HG03159 (cell line): Measurements from ENCODE around the gene TANGO2.

ENCODE experiments used
- ATAC-seq: cut with Tn5 transposase; IDR thresholded peaks from one replicate; pipeline ENCODE4 v1.9.1; 2021; ENCODE audit warnings: mild to moderate bottlenecking, moderate library complexity; ENCODE audit not compliant: unreplicated experiment

The TANGO2 gene

GRCh38 chr22:19994851-19995610 lies 25.9 kb upstream of the TANGO2 start:
- ATAC-seq = no peak

- no peak for ATAC-seq
Observed at GRCh38 chr22:19995611-19996339, 25.1 kb upstream of the TANGO2 start.

GRCh38 chr22:19996694-19997384 lies 24.1 kb upstream of the TANGO2 start:
- no peak for ATAC-seq

- no peak for ATAC-seq
Observed at GRCh38 chr22:19997561-19998231, 23.2 kb upstream of the TANGO2 start.

GRCh38 chr22:19998232-19998951 lies 22.5 kb upstream of the TANGO2 start:
- no peak for ATAC-seq

- no peak for ATAC-seq
Observed at GRCh38 chr22:19998991-19999820, 21.7 kb upstream of the TANGO2 start.

GRCh38 chr22:20000246-20001081 lies 20.4 kb upstream of the TANGO2 start:
- no peak for ATAC-seq

GRCh38 chr22:20001082-20001638 lies 19.8 kb upstream of the TANGO2 start:
- no peak for ATAC-seq

- ATAC-seq = no peak
Observed at GRCh38 chr22:20002128-20002527, 18.8 kb upstream of the TANGO2 start.

- no peak for ATAC-seq
Observed at GRCh38 chr22:20002636-20003035, 18.3 kb upstream of the TANGO2 start.

- ATAC-seq = no peak
Observed at GRCh38 chr22:20003304-20003703, 17.6 kb upstream of the TANGO2 start.

- ATAC-seq = no peak
Observed at GRCh38 chr22:20004464-20004863, 16.4 kb upstream of the TANGO2 start.

- ATAC-seq = no peak
Observed at GRCh38 chr22:20008221-20008995, 12.5 kb upstream of the TANGO2 start.

GRCh38 chr22:20009018-20009491 lies 11.9 kb upstream of the TANGO2 start:
- no peak for ATAC-seq

- no peak for ATAC-seq
Observed at GRCh38 chr22:20009582-20010306, 11.2 kb upstream of the TANGO2 start.

- no peak for ATAC-seq
Observed at GRCh38 chr22:20010307-20011122, 10.4 kb upstream of the TANGO2 start.
